ENCODE results near the gene INSR. TPM values are rescaled to one million over a fixed set of nuclear protein-coding genes. Genes with fewer than 3 reads are reported as not detected.

The INSR gene
- total RNA-seq: 1 to 10 TPM in 1 of 2 experiments, under 1 TPM in 1; 0.42 to 1.1 TPM

DNA sequence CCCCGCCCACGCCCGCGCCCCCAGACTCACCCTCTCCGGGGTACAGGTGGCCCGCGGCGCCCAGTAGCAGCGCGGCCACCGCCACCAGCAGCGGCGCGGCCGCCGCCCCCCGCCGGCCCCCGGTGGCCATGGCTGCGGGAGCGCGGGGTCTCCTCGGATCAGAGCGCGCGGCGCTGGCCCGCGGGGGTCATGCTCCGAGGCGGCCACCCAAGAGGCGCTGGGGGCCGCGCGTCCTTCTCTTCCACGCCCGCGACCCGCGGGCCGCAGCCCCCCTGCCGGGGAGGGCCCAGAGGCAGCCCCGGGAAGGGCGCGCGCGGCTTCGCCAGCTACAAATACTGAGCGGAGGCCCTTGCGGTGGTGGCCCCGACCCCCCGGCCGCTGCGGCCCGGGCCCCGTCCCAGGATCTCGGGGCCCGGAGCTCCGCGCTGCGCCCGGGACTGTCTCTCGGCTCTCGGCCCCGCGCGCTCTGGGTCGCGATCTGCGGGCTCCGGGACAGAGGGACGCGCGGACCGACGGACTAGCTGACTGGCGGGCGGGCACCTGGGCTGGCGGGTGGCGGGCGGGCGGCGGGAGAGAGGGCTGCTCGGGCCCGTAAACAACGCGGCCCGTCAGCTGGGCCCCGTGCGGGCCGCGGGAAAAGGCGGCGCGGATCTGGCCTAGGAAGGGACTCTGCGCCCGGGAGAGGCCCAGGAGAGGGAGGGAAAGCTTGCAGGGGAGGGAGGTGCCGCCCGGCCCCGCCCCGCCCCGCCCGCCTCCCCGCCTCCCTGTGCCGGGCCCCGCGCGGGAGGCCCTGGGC lies at the start of gene INSR:
INSR (minus strand) TSS at position 653 of the 796 bp plus-strand sequence; CDS start at position 130, 523 bp downstream.
- DNase-seq: peak; percentile 54
- Mint-ChIP-seq H3K27ac (no peak within 1 kb of the TSS), H3K36me3 (ENCODE audit: low read depth) (no peaks in the 10 kb centered on the region), H3K4me1 (ENCODE audit: low read depth) (peaks cover 6% of the 10 kb centered on the region), H3K4me3 (peak within 1 kb of the TSS; percentile 71), H3K9me3 (ENCODE audit: insufficient read depth) (no peaks in the 10 kb centered on the region), H3K27me3 (ENCODE audit: low read depth) (peaks cover 45% of the 10 kb centered on the region)
- POLR2A ChIA-PET: no interaction called here
- CTCF ChIA-PET: no interaction called here
- ATAC-seq: peak; percentile 82

DNA sequence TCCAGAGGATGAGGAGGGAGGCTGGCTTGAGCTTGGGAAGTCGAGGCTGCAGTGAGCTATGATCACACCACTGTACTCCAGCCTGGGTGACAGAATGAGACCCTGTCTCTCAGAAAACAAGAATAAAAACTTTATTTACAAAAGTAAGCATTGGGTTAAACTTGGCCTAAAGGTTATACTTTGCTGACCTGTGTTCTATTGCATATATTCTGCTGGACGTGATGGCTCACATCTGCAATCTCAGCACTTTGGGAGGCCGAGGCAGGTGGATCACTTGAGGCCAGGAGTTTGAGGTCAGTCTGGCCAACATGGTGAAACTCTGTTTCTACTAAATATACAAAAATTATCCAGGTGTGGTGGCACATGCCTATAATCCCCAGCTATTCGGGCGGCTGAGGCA lies 47.9 kb upstream of the INSR start:
- no peak overlapping the region for H3K27ac Mint-ChIP-seq
- no peaks in the 10 kb centered on the region for H3K27me3 Mint-ChIP-seq (ENCODE audit: low read depth)
- POLR2A ChIA-PET: no interaction called here
- no peak for DNase-seq
- CTCF ChIA-PET: interaction anchor here (1.4 to 3.4 kb wide), 8 partner anchors 12 to 244 kb away, joined by 3 to 24 read pairs (median 10); no protein-coding TSS in a partner anchor
- ATAC-seq: no peak
- no peaks in the 10 kb centered on the region for H3K9me3 Mint-ChIP-seq (ENCODE audit: insufficient read depth)
- H3K36me3 Mint-ChIP-seq (ENCODE audit: low read depth): no peaks in the 10 kb centered on the region
- H3K4me1 Mint-ChIP-seq (ENCODE audit: low read depth): peaks cover 56% of the 10 kb centered on the region
- no peak overlapping the region for H3K4me3 Mint-ChIP-seq

DNA sequence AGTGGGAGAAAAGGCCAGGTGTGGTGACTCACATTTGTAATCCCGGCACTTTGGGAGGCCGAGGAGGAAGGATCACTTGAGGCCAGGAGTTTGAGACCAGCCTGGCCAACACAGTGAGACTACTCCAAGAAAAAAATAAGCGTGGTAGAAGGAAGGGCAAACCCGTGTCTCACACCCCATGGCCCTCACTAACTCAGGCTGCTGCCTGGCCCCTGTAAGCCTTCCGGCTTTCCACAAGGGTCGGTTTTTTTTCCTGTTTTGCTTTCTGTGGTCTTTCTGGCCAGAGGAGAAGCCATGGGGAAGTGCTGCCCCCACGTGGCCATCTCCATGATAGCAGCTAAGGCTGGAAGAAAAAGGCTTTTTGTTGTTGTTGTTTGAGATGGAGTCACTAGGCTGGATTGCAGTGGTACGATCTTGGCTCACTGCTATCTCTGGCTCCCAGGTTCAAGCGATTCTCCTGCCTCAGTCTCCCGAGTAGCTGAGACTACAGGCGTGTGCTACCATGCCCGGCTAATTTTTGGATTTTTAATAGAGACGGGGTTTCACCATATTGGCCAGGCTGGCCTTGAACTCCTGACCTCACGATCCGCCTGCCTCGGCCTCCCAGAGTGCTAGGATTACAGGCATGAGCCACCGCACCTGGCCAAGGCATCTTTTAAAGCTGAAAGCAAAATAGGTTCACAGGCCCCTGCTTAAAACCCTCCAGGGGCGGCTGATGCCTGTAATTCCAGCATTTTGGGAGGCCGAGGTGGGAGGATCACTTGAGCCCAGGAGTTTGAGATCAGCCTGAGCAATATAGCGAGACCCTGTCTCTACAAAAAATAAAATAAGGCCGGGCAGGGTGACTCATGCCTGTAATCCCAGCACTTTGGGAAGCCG lies 47.0 kb upstream of the INSR start:
- peak overlapping the region; percentile 61 for H3K27ac Mint-ChIP-seq
- H3K4me1 Mint-ChIP-seq (ENCODE audit: low read depth): peaks cover 53% of the 10 kb centered on the region
- no peaks in the 10 kb centered on the region for H3K9me3 Mint-ChIP-seq (ENCODE audit: insufficient read depth)
- no peaks in the 10 kb centered on the region for H3K27me3 Mint-ChIP-seq (ENCODE audit: low read depth)
- POLR2A ChIA-PET: interaction anchor here (2.1 kb wide), 1 partner anchor 8 kb away, joined by 12 read pairs; the partner anchor contains the start of gene ARHGEF18
- ATAC-seq: peak; percentile 24
- no peaks in the 10 kb centered on the region for H3K36me3 Mint-ChIP-seq (ENCODE audit: low read depth)
- no peak overlapping the region for H3K4me3 Mint-ChIP-seq
- CTCF ChIA-PET: interaction anchor here (0.7 to 3.4 kb wide), 20 partner anchors 8 to 340 kb away, joined by 3 to 24 read pairs (median 4); partner anchors contain the start of genes ARHGEF18, TRAPPC5 and ZNF557
- peak; percentile 88 for DNase-seq

GRCh38 chr19:7337380-7338194 lies 43.4 kb upstream of the INSR start:
- Mint-ChIP-seq H3K36me3 (ENCODE audit: low read depth) (peaks cover 3% of the 10 kb centered on the region), H3K4me1 (ENCODE audit: low read depth) (peaks cover 36% of the 10 kb centered on the region), H3K27me3 (ENCODE audit: low read depth) (no peaks in the 10 kb centered on the region), H3K4me3 (peak overlapping the region; percentile 16), H3K9me3 (ENCODE audit: insufficient read depth) (no peaks in the 10 kb centered on the region), H3K27ac (peak overlapping the region; percentile 75)
- DNase-seq (peak; percentile 46), ATAC-seq (peak; percentile 69)
- ChIA-PET CTCF (interaction anchor here (0.9 to 1.6 kb wide), 5 partner anchors 11 to 236 kb away, joined by 3 to 11 read pairs (median 4); partner anchors contain the start of gene ARHGEF18), POLR2A (interaction anchor here (0.8 to 1.1 kb wide), 2 partner anchors 11 to 238 kb away, joined by 3 to 5 read pairs; partner anchors contain the start of gene ARHGEF18)

GRCh38 chr19:7336321-7336973 lies 42.2 kb upstream of the INSR start:
- CTCF ChIA-PET: interaction anchor here (0.9 to 1.5 kb wide), 3 partner anchors 12 to 234 kb away, joined by 3 to 11 read pairs (median 6); partner anchors contain the start of gene ARHGEF18
- Mint-ChIP-seq H3K27me3 (ENCODE audit: low read depth) (no peaks in the 10 kb centered on the region), H3K4me1 (ENCODE audit: low read depth) (peaks cover 36% of the 10 kb centered on the region), H3K36me3 (ENCODE audit: low read depth) (peaks cover 3% of the 10 kb centered on the region), H3K4me3 (no peak overlapping the region), H3K27ac (no peak overlapping the region), H3K9me3 (ENCODE audit: insufficient read depth) (no peaks in the 10 kb centered on the region)
- no peak for ATAC-seq
- no peak for DNase-seq
- POLR2A ChIA-PET: interaction anchor here (1.1 kb wide), 1 partner anchor 237 kb away, joined by 5 read pairs; no protein-coding TSS in a partner anchor

GRCh38 chr19:7333198-7334118 lies 39.2 kb upstream of the INSR start:
- Mint-ChIP-seq H3K27ac (no peak overlapping the region), H3K4me3 (no peak overlapping the region), H3K9me3 (ENCODE audit: insufficient read depth) (no peaks in the 10 kb centered on the region), H3K4me1 (ENCODE audit: low read depth) (peaks cover 20% of the 10 kb centered on the region), H3K36me3 (ENCODE audit: low read depth) (peaks cover 3% of the 10 kb centered on the region), H3K27me3 (ENCODE audit: low read depth) (no peaks in the 10 kb centered on the region)
- CTCF ChIA-PET: interaction anchor here (1.0 kb wide), 1 partner anchor 8 kb away, joined by 3 read pairs; no protein-coding TSS in a partner anchor
- DNase-seq: no peak
- ATAC-seq: no peak
- POLR2A ChIA-PET: interaction anchor here (0.6 kb wide), 1 partner anchor 93 kb away, joined by 3 read pairs; no protein-coding TSS in a partner anchor

- H3K27ac Mint-ChIP-seq: no peak overlapping the region
- H3K9me3 Mint-ChIP-seq (ENCODE audit: insufficient read depth): no peaks in the 10 kb centered on the region
- H3K4me3 Mint-ChIP-seq: no peak overlapping the region
- H3K4me1 Mint-ChIP-seq (ENCODE audit: low read depth): no peaks in the 10 kb centered on the region
- CTCF ChIA-PET: no interaction called here
- peaks cover 3% of the 10 kb centered on the region for H3K36me3 Mint-ChIP-seq (ENCODE audit: low read depth)
- peaks cover 2% of the 10 kb centered on the region for H3K27me3 Mint-ChIP-seq (ENCODE audit: low read depth)
- POLR2A ChIA-PET: no interaction called here
- DNase-seq (no peak), ATAC-seq (no peak)
Observed at GRCh38 chr19:7331446-7331845, 37.2 kb upstream of the INSR start.

- DNase-seq: no peak
- Mint-ChIP-seq H3K27me3 (ENCODE audit: low read depth) (peaks cover 2% of the 10 kb centered on the region), H3K36me3 (ENCODE audit: low read depth) (no peaks in the 10 kb centered on the region), H3K4me1 (ENCODE audit: low read depth) (no peaks in the 10 kb centered on the region), H3K4me3 (no peak overlapping the region), H3K9me3 (ENCODE audit: insufficient read depth) (peaks cover 6% of the 10 kb centered on the region), H3K27ac (no peak overlapping the region)
- ChIA-PET POLR2A (no interaction called here), CTCF (interaction anchor here (0.7 to 2.5 kb wide), 4 partner anchors 12 to 51 kb away, joined by 3 to 16 read pairs (median 6); partner anchors contain the start of gene ARHGEF18)
- no peak for ATAC-seq
Observed at GRCh38 chr19:7328647-7329046, 34.4 kb upstream of the INSR start.

DNA sequence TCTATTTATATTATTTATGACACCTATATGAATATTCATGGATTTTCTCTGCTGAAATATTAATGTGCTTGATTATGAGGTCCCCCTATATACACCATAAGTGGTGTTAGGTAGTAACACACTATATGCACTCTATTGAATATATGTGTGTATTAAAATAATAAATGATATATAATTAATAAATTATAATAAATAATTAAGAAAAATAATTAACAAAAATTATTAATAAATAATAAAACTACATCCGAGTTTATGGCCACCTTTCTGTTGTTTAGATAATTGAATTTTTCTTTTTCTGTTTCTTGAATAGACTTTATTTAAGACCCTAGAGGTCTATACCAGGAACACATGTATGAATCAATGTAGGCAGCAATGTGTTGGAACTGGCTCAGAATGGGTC lies 33.6 kb upstream of the INSR start:
- no peaks in the 10 kb centered on the region for H3K36me3 Mint-ChIP-seq (ENCODE audit: low read depth)
- DNase-seq (no peak), ATAC-seq (no peak)
- no peak overlapping the region for H3K4me3 Mint-ChIP-seq
- ChIA-PET CTCF (interaction anchor here (2.1 to 3.1 kb wide), 2 partner anchors 13 to 225 kb away, joined by 10 to 24 read pairs; no protein-coding TSS in a partner anchor), POLR2A (no interaction called here)
- no peaks in the 10 kb centered on the region for H3K4me1 Mint-ChIP-seq (ENCODE audit: low read depth)
- H3K27me3 Mint-ChIP-seq (ENCODE audit: low read depth): peaks cover 2% of the 10 kb centered on the region
- no peak overlapping the region for H3K27ac Mint-ChIP-seq
- H3K9me3 Mint-ChIP-seq (ENCODE audit: insufficient read depth): peaks cover 6% of the 10 kb centered on the region
